HG02759 (cell line): Measurements from ENCODE around the gene TRIM22.
A peak's percentile ranks its signal among the peaks of the same experiment; 100 is the strongest.
"Not testable (repeated sequence)": the region's sequence is repeated elsewhere in the genome, so short reads cannot be mapped to it uniquely, and the experiment has no call there.

Experiments
- ATAC-seq: cut with Tn5 transposase; IDR thresholded peaks from one replicate; pipeline ENCODE4 v1.9.1; 2021; ENCODE audit warnings: mild to moderate bottlenecking, moderate library complexity; ENCODE audit not compliant: unreplicated experiment

Gene TRIM22

DNA sequence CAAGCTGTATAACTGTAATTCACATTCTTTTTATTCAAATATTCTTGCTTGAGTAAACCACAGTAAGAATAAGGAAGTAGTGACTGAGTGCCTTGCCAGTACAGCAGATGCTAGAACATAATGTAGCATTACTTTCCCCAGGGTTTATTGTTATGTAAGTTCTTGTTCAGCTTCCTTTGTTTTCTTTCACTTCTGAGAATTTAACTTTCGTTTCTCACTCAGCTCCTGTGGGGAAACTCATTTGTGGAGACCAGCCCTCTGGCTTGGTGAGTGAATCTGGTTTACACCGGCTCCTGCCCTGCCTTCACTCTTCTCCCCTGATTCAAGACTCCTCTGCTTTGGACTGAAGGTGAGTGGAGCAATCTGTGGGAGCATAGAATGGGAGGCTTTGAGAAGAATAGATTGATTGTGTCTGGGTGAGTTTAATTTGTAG is at the start of gene TRIM22:
Gene TRIM22 (plus strand): TSS at position 240 of the 433 bp plus-strand sequence. CDS start 6,443 bp downstream, outside the sequence.
- peak; percentile 73 for ATAC-seq

GRCh38 chr11:5639953-5640352 is 49.6 kb upstream of the TRIM22 start:
- no peak for ATAC-seq

DNA sequence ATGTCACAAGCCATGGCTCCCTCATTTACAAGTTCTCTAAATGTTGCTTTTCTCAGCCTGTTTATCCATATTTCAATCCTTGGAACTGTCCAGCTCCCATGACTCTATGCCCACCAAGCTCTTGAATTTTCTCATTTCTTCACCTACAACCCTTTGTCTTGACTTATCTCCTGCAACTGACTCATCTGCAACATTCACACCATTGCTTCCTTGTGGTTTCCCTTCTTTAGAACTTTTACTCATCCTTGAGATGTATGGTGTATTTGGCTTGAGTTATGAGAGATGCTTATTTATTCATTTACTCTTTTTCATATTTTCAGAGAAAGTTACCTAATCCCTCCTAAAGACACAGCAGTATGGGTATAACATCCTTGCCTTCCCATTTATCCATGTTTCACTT is 46.0 kb upstream of the TRIM22 start:
- ATAC-seq = no peak

DNA sequence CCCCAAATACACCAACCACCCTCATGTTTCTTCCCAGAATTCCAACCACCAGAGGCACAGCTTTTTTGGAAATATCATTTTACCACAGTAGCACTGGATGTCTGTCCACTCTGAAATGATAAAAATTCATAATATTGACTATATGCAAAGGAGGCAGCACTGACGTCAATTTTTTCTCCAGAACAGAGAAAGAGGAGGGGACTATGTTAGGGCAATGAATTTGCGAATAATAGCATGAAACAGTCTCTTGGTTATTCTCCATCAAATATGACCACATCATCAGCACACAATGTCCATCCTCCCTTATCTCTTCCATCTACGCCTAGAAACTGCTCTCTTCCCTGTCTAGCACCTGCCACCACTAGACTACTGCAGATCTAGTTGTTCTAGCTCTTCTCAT is 43.5 kb upstream of the TRIM22 start:
- no peak for ATAC-seq

GRCh38 chr11:5655474-5655873 is 34.1 kb upstream of the TRIM22 start:
- ATAC-seq = no peak

DNA sequence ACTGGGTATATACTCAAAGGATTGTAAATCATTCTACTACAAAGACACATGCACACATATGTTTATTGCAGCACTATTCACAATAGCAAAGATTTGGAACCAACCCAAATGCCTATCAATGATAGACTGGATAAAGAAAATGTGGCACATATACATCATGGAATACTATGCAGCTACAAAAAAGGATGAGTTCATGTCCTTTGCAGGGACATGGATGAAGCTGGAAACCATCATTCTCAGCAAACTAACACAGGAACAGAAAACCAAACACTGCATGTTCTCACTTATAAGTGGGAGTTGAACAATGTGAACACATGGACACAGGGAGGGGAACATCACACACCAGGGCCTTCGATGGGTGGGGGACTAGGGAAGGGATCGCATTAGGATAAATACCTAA is 32.6 kb upstream of the TRIM22 start:
- ATAC-seq = not testable (repeated sequence)

DNA sequence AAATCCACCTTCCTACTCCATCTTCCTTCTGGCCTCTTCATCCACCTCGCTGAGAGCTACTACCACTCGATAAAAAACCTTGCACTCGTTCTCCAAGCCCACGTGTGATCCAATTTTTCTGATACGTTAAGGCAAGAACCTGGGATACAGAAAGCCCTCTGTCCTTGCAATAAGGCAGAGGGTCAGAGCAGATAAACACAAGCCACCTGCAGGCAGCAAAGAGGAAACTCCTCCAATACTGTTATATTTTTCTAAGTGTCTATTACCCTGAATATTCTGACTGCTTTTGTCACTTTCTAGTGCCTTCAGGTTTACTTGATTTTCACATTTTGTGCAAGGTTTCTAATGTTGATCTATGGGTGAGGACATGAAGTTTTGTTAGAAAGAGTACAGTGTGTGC is 31.3 kb upstream of the TRIM22 start:
- ATAC-seq = no peak

DNA sequence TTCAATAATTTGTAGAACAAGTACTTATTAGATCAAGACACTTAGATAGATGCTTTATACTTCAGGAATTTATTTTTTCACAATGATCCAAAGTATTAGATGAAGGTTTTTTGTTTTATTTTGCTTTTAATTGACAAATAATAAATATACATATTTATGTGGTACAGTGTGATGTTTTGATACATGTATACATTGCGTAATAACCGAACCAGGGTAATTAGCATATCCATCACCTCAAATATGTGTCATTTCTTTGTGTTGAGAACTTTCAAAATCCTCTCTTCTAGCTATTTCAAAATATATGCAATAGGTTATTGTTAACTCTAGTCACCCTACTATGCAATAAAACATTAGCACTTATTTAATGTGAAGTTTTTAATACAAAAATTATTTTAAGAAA is 26.1 kb upstream of the TRIM22 start:
- no peak for ATAC-seq

- ATAC-seq = no peak
These were observed 24.5 kb upstream of the TRIM22 start for GRCh38 chr11:5665051-5665570.

DNA sequence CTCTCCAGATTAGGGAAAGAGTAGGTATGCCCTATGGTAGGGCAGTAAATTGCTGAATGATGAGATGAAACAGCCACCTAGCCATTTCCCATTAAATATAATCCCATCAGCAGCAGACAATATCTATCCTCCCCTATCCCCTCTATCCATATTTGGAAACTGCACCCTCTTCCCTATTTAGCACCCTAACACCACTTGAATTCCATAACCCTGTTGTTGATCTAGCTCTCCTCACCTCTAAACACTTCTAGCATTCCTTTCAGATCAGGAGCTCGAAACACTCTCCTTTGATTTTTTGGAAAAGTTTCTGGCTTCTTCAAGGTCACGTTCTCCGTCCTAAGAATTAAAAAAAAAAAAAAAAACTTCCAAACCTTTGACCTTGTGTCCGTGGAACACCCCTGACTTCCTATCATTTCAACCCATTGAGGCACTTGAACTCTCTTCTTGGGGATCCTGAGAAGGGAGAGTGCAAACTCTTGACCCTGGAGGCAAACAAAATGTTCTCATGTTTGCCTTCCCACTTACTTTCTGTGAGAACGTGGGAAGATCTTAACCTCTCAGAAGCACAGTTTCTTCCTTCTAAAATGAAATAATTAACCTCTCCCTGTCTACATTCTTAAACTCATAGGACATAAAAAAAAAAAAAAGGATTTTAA is 23.7 kb upstream of the TRIM22 start:
- ATAC-seq = no peak

GRCh38 chr11:5666402-5666793 is 23.2 kb upstream of the TRIM22 start:
- no peak for ATAC-seq

DNA sequence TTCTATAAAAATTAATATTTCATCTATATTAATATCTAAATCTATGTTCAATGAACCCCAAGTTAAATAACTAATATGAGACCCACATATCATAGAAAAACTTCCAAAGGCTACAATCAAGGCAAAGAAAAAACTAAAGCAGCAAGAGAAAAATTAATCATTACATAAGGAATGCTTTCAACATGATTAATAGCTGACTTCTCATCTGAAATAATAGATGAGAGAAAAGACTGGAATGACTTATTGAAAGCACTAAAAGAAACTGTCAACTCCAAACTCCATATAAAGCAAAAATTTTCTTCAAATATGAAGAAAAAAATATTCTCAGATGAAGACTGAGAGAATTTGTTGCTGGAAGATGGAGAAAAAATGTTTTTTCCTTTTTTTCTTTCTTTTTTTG is 17.8 kb upstream of the TRIM22 start:
- ATAC-seq = no peak

DNA sequence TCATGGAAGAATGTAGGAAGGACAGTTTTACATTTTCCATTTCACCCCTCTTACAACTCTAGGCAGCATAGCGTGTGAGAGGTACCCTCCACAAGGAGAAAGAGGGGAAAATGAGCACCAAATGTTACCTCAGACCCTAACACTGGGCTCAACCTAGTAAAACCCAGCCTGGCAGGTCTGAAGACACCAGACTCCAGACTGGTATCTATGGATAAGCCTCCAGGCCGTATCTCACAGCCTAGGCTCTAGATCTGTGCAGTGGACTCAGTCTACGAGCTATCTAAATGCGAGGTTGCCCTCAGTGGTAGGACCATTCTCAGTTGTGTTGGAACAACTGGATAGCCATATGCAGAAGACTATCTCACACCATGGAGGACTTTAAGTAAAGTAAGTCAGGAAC is 15.2 kb upstream of the TRIM22 start:
- ATAC-seq = no peak

- ATAC-seq = no peak
These were observed 9.8 kb upstream of the TRIM22 start for GRCh38 chr11:5679811-5680210.

DNA sequence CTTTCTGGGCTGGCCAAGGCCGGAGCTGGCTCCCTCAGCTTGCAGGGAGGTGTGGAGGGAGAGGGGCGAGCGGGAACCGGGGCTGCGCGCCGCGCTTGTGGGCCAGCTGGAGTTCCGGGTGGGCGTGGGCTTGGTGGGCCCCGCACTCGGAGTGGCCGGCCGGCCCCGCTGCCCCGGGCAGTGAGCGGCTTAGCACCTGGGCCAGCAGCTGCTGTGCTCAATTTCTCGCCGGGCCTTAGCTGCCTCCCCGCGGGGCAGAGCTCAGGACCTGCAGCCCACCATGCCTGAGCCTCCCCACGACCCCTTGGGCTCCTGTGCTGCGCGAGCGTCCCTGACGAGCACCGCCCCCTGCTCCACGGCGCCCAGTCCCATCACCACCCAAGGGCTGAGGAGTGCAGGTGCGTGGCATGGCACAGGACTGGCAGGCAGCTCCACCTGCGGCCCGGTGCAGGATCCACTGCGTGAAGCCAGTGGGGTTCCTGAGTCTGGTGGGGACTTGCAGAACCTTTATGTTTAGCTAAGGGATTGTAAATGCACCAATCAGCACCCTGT is 6.6 kb upstream of the TRIM22 start:
- not testable (repeated sequence) for ATAC-seq

DNA sequence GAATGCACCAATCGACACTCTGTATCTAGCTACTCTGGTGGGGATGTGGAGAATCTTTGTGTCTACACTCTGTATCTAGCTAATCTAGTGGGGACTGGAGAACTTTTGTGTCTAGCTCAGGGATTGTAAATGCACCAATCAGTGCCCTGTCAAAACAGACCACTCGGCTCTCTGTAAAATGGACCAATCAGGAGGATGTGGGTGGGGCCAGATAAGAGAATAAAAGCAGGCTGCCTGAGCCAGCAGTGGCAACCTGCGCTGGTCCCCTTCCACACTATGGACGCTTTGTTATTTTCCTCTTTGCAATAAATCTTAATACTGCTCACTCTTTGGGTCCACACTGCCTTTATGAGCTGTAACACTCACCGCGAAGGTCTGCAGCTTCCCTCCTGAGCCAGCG is 6.0 kb upstream of the TRIM22 start:
- ATAC-seq = not testable (repeated sequence)

- ATAC-seq = peak; percentile 10
These were observed 5.4 kb upstream of the TRIM22 start for GRCh38 chr11:5684036-5684645.

- peak; percentile 79 for ATAC-seq
These were observed 4.8 kb upstream of the TRIM22 start, which contains the start of gene TRIM5 for GRCh38 chr11:5684646-5685362. TSS of gene TRIM5 (minus strand) at chr11:5685074. CDS start at chr11:5680177, 4,897 bp downstream.

DNA sequence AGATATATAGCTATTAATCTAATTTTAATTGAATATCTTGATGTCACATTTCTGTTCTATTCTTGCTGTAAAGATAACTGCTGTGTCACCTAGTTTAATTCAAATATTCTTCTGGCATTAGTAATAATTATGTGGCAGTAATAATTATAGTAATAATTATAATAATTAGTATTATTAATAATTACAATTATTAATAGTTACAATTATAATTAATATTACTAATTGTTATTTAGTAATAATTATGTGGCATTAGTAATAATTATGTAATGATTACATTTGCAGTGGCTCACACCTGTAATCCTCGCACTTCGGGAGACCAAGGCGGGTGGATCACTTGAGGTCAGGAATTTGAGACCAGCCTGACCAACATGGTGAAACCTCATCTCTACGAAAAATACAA is 3.2 kb upstream of the TRIM22 start:
- no peak for ATAC-seq

DNA sequence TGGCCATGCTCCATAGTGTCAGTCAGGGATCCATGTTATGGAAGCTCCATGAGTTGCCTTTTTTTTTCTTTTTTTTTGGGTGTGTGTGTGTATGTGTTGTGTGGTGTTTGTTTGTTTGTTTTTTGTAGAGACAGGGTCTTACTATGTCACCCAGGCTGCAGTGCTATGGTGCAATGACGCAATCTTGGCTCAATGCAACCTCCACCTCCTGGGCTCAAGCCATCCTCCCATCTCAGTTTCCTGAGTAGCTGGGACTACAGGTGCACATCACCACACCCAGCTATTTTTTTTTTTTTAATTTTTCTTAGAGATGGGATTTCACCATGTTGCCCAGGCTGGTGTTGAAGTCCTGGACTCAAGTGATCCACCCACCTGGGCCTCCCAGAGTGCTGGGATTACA is 1.1 kb upstream of the TRIM22 start:
- ATAC-seq = no peak

DNA sequence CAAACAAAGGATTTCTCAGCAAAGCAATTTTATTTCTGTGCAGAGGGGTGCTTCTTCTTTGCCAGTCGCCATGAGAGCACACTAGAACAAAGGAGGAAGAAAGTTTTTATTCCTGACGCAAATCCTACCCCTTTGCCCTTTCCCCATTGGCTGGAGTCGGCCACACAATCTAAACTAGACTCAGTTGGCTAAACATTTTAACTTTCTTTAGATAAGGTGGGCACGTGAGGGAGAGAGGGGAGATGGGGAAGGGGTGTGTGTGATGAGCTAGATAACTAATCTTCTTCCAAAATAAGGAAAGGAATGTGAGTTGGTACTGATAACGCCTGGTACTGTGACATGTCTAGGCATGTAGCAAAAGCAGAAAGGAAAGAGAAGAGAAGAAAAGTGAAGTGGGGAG is 626 bp downstream of the TRIM22 start:
- no peak for ATAC-seq
